PC-9 (cell line): ENCODE data around the gene TMTC4. TPM values are rescaled to one million over a fixed set of nuclear protein-coding genes. Genes with fewer than 3 reads are reported as not detected.

Source experiments
- BruUV-seq: library from RNA; stranded (reverse); fragments of 400-500 nt; replicated peaks from 2 replicates; lab custom pipeline; 2021; lab: Mats Ljungman, UMichigan
- CTCF ChIA-PET: fragments of 300-600 bp; sonication (Branson Sonifier 250); formaldehyde crosslinking; loops from one replicate; lab custom pipeline; 2022; ENCODE audit warnings: antibody characterized with exemption; lab: Charles Lee
- POLR2A ChIA-PET: fragments of 300-600 bp; sonication (Branson Sonifier 250); formaldehyde crosslinking; loops from one replicate; lab custom pipeline; 2022; ENCODE audit warnings: antibody characterized with exemption; ENCODE audit not compliant: unreplicated experiment; lab: Charles Lee
- DNase-seq, 2 experiments: peaks; one replicate each; pipeline versions ENCODE4 v3.0.0 to v3.0.0-alpha.2; 2015 to 2022; ENCODE audit warnings: mixed read lengths in 1 of 2
- H2AFZ ChIP-seq: fragments of 200-600 bp; sonication (generic); 2 replicates; pipeline ENCODE4 v1.8.1; 2017; ENCODE audit warnings: antibody characterized with exemption
- H3F3A ChIP-seq: fragments of 200-600 bp; sonication (generic); 2 replicates; pipeline ENCODE4 v1.8.1; 2017; ENCODE audit warnings: antibody characterized with exemption, mild to moderate bottlenecking, low read depth; ENCODE audit not compliant: insufficient read depth
- H3K27ac ChIP-seq: fragments of 200-600 bp; sonication (generic); 2 replicates; pipeline ENCODE4 v1.6.1; 2016; ENCODE audit warnings: mixed run types
- H3K27me3 ChIP-seq: fragments of 200-600 bp; sonication (generic); 2 replicates; pipeline ENCODE4 v1.6.1; 2016; ENCODE audit warnings: low read depth, mixed run types; ENCODE audit not compliant: insufficient read depth
- H3K36me3 ChIP-seq: fragments of 200-600 bp; sonication (generic); 2 replicates; pipeline ENCODE4 v1.6.1; 2016; ENCODE audit warnings: low read depth, mixed run types
- H3K4me1 ChIP-seq: fragments of 200-600 bp; sonication (generic); replicated peaks from 2 replicates; pipeline ENCODE4 v1.6.1; 2016; ENCODE audit warnings: mixed run types; ENCODE audit not compliant: insufficient read depth
- H3K4me2 ChIP-seq: fragments of 200-600 bp; sonication (generic); 2 replicates; pipeline ENCODE4 v1.6.1; 2017; ENCODE audit warnings: mixed run types
- H3K4me3 ChIP-seq: fragments of 200-600 bp; sonication (generic); 2 replicates; pipeline ENCODE4 v1.6.1; 2016; ENCODE audit warnings: mixed run types
- H3K79me2 ChIP-seq: fragments of 200-600 bp; sonication (generic); 2 replicates; pipeline ENCODE4 v1.6.1; 2017; ENCODE audit warnings: low read depth, mixed run types
- H3K9me2 ChIP-seq: fragments of 200-600 bp; sonication (generic); 2 replicates; pipeline ENCODE4 v1.8.1; 2017; ENCODE audit warnings: mild to moderate bottlenecking; ENCODE audit not compliant: insufficient read depth
- H3K9me3 ChIP-seq: fragments of 200-600 bp; sonication (generic); 2 replicates; pipeline ENCODE4 v1.8.1; 2016; ENCODE audit warnings: low read depth; ENCODE audit not compliant: insufficient read depth
- H4K20me1 ChIP-seq: fragments of 200-600 bp; sonication (generic); 2 replicates; pipeline ENCODE4 v1.8.1; 2017; ENCODE audit not compliant: insufficient read depth
- EZH2 ChIP-seq: fragments of 200-600 bp; sonication (generic); IDR thresholded peaks from 2 replicates; pipeline ENCODE4 v1.8.0; 2017; ENCODE audit warnings: antibody characterized with exemption, low read depth
- intact Hi-C: fragments of 100-400 bp; cut with micrococcal nuclease; formaldehyde crosslinking; loops from one replicate; pipeline ENCODE4 v1.10.0; 2022; ENCODE audit not compliant: unreplicated experiment
- total RNA-seq: library from RNA; stranded (reverse); gene quantifications from 2 replicates; pipeline ENCODE4 v1.2.3, GENCODE V29; 2021
- TF ChIP-seq, protein P1 (sequence below): fragments of 200-600 bp; sonication (generic); conservative IDR thresholded peaks from 2 replicates; pipeline ENCODE4 v1.6.1; 2017; ENCODE audit warnings: mixed run types, antibody characterized with exemption, mild to moderate bottlenecking, moderate library complexity

TMTC4 gene
- total RNA-seq, 1 experiment from 2014 or later = 16.2 TPM

- no peak overlapping the region for H3K4me3 ChIP-seq
- H3K27ac ChIP-seq = no peak overlapping the region
- no peak for DNase-seq
- no peaks in the 10 kb centered on the region for H4K20me1 ChIP-seq
- no peaks in the 10 kb centered on the region for H3K9me3 ChIP-seq
- TF ChIP-seq, protein P1, sequence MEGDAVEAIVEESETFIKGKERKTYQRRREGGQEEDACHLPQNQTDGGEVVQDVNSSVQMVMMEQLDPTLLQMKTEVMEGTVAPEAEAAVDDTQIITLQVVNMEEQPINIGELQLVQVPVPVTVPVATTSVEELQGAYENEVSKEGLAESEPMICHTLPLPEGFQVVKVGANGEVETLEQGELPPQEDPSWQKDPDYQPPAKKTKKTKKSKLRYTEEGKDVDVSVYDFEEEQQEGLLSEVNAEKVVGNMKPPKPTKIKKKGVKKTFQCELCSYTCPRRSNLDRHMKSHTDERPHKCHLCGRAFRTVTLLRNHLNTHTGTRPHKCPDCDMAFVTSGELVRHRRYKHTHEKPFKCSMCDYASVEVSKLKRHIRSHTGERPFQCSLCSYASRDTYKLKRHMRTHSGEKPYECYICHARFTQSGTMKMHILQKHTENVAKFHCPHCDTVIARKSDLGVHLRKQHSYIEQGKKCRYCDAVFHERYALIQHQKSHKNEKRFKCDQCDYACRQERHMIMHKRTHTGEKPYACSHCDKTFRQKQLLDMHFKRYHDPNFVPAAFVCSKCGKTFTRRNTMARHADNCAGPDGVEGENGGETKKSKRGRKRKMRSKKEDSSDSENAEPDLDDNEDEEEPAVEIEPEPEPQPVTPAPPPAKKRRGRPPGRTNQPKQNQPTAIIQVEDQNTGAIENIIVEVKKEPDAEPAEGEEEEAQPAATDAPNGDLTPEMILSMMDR = no peak
- TF ChIP-seq EZH2 = no peak
- CTCF ChIA-PET = no interaction called here
- no peaks in the 10 kb centered on the region for H3K4me1 ChIP-seq
- H2AFZ ChIP-seq = no peak overlapping the region
- no peaks in the 10 kb centered on the region for H3K9me2 ChIP-seq
- H3K4me2 ChIP-seq = no peak overlapping the region
- POLR2A ChIA-PET = no interaction called here
- peaks cover 45% of the 10 kb centered on the region for H3K27me3 ChIP-seq
- BruUV-seq = no TSS peak
- no peaks in the 10 kb centered on the region for H3K79me2 ChIP-seq
- intact Hi-C loops = no loop called here
- no peaks in the 10 kb centered on the region for H3F3A ChIP-seq
- no peaks in the 10 kb centered on the region for H3K36me3 ChIP-seq
Measured at GRCh38 chr13:100715604-100716003, 41.0 kb upstream of the TMTC4 start.

GRCh38 chr13:100714478-100714877 lies 39.9 kb upstream of the TMTC4 start:
- CTCF ChIA-PET = no interaction called here
- H2AFZ ChIP-seq = no peak overlapping the region

DNA sequence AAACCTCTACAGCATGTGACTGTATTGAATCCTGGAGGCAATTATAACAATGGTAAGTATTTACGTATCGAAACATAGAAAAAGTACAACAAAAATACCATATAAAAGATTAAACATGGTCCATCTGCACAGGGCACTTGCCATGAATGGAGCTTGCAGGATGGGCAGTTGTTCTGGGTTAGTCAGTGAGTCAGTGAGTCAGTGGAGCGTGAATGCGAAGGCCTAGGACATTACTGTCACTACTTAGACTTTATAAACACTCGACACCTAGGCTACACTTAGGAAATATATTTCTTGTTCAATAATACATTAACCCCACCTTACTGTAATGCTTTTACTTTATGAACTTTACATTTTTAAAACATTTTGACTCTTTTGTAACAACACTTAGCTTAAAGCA lies 35.6 kb upstream of the TMTC4 start:
- H4K20me1 ChIP-seq = no peaks in the 10 kb centered on the region
- no peaks in the 10 kb centered on the region for H3K79me2 ChIP-seq
- no peak overlapping the region for H3K27ac ChIP-seq
- DNase-seq = no peak
- peaks cover 37% of the 10 kb centered on the region for H3K27me3 ChIP-seq
- H3K9me2 ChIP-seq = no peaks in the 10 kb centered on the region
- no peak overlapping the region for H3K4me2 ChIP-seq
- TF ChIP-seq EZH2 = no peak
- TF ChIP-seq, protein P1 = no peak
- no TSS peak for BruUV-seq
- no peak overlapping the region for H3K4me3 ChIP-seq
- no peaks in the 10 kb centered on the region for H3F3A ChIP-seq
- H3K36me3 ChIP-seq = no peaks in the 10 kb centered on the region
- POLR2A ChIA-PET = no interaction called here
- intact Hi-C loops = no loop called here
- no peaks in the 10 kb centered on the region for H3K9me3 ChIP-seq
- no peak overlapping the region for H2AFZ ChIP-seq
- no peaks in the 10 kb centered on the region for H3K4me1 ChIP-seq
- CTCF ChIA-PET = no interaction called here

More at GRCh38 chr13:100714478-100714877, 39.9 kb upstream of the TMTC4 start:
- H3K36me3 ChIP-seq = no peaks in the 10 kb centered on the region
- no peak for DNase-seq
- intact Hi-C loops = no loop called here
- no peak overlapping the region for H3K4me2 ChIP-seq
- POLR2A ChIA-PET = no interaction called here
- no peaks in the 10 kb centered on the region for H3K4me1 ChIP-seq
- BruUV-seq = no TSS peak
- H4K20me1 ChIP-seq = no peaks in the 10 kb centered on the region
- H3K27ac ChIP-seq = no peak overlapping the region
- H3K9me2 ChIP-seq = no peaks in the 10 kb centered on the region
- H3K27me3 ChIP-seq = peaks cover 45% of the 10 kb centered on the region
- H3K79me2 ChIP-seq = no peaks in the 10 kb centered on the region
- H3F3A ChIP-seq = no peaks in the 10 kb centered on the region
- TF ChIP-seq EZH2 = no peak
- TF ChIP-seq, protein P1 = no peak
- no peaks in the 10 kb centered on the region for H3K9me3 ChIP-seq
- H3K4me3 ChIP-seq = no peak overlapping the region
